ENCODE data around the gene TBC1D10B. TPM values are rescaled to one million over a fixed set of nuclear protein-coding genes. Genes with fewer than 3 reads are reported as not detected.
A peak's percentile ranks its signal among the peaks of the same experiment; 100 is the strongest.

Gene TBC1D10B
- polyA plus RNA-seq, 3 donors: 12.2 to 36.0 (median 13.8) TPM

DNA sequence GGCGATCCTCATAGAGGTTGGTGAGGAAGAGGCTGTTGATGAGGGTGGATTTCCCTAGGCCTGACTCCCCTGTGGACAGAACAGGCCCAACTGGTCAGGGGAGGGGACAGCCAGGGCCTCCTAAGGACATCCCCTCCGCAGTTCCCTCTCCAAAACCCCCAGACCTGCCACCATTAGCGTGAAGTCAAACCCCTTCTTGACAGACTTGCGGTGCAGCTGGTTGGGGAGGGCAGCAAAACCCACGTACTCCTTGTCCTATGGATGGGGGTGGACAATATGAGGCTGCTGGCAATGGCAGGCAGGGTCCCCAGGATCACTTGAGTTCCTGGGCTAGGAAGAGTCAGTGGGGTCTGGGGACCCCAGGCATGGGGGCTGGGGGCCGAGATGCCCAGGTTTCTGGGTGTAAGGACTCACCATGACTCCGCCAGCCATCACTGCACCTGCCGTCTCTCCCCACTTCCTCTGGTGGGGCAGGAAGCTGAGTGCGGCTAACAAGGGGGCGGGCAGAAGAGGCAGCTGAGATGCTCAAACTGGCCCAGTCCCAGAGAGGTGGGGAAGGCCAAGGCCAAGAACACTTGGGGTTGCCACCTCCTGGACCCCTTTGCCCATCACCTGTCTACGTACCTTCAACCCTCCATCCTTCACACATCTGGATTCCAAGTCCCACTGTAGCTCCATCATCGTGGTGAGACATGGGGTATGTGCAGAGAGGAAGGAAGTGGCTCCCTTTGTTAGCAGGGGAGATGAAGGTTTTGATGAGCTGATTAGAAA, 12.0 kb upstream of the TBC1D10B start, which contains the start of gene SEPTIN1:
TSS of gene SEPTIN1 (minus strand) at position 451 of the 771 bp plus-strand sequence. CDS start at position 432, 19 bp downstream.
- 16% methylated on average over 5 of the region's 12 CpGs for WGBS (ENCODE audit: insufficient coverage)
- no peak within 1 kb of the TSS for H3K4me2 ChIP-seq (replicated peaks; ENCODE audit: extremely low read depth, low read length, poor library complexity, severe bottlenecking)
- peaks cover 22 to 34% of the 10 kb centered on the region in 2 donors for H3K4me1 ChIP-seq (ENCODE audit: control insufficient read depth in 1 of 2, insufficient read depth in 2 of 2, low read length in 2 of 2)
- H3K36me3 ChIP-seq (replicated peaks in 1 of 2; ENCODE audit: control insufficient read depth in 1 of 2, insufficient read depth in 2 of 2, low read length in 2 of 2): no peaks in the 10 kb centered on the region
- H4K20me1 ChIP-seq (ENCODE audit: insufficient read depth, low read length): no peaks in the 10 kb centered on the region
- peak within 1 kb of the TSS; percentile 21 for H2AFZ ChIP-seq (ENCODE audit: insufficient read depth, low read depth, low read length, poor library complexity, severe bottlenecking)
- peaks cover 7% of the 10 kb centered on the region for H3K79me2 ChIP-seq (ENCODE audit: insufficient read depth, low read length)
- DNase-seq: no peak
- Mint-ChIP-seq H3K27me3 (ENCODE audit: low read depth in 3 of 3) (peaks cover 10 to 15% (median 13%) of the 10 kb centered on the region in 3 donors), H3K36me3 (no peaks in the 10 kb centered on the region), H3K4me3 (peak within 1 kb of the TSS; percentile 42 to 56), H3K9me3 (no peaks in the 10 kb centered on the region), H3K4me1 (peaks cover 25% of the 10 kb centered on the region), H3K27ac (peak within 1 kb of the TSS in 3 of 7 donors; percentile 28 to 36 (median 32))
- no peak within 1 kb of the TSS for H3K9ac ChIP-seq (ENCODE audit: insufficient read depth, low read length, poor library complexity, severe bottlenecking)
- H3K27ac ChIP-seq (ENCODE audit: low read depth in 1 of 2, low read length in 2 of 2): no peak within 1 kb of the TSS
- no peak within 1 kb of the TSS for H3K4me3 ChIP-seq (replicated peaks in 1 of 3; ENCODE audit: low read depth in 2 of 3, low read length in 3 of 3)
- no peaks in the 10 kb centered on the region for H3K9me3 ChIP-seq (replicated peaks in 1 of 2; ENCODE audit: control insufficient read depth in 1 of 2, insufficient read depth in 1 of 2, low read length in 2 of 2)
- intact Hi-C loops (cut with micrococcal nuclease): no loop called here
- H3K27me3 ChIP-seq (ENCODE audit: control insufficient read depth in 2 of 2, insufficient read depth in 2 of 2, low read length in 2 of 2): peaks cover 0 to 3% of the 10 kb centered on the region in 2 donors
- TF ChIP-seq, protein P1, sequence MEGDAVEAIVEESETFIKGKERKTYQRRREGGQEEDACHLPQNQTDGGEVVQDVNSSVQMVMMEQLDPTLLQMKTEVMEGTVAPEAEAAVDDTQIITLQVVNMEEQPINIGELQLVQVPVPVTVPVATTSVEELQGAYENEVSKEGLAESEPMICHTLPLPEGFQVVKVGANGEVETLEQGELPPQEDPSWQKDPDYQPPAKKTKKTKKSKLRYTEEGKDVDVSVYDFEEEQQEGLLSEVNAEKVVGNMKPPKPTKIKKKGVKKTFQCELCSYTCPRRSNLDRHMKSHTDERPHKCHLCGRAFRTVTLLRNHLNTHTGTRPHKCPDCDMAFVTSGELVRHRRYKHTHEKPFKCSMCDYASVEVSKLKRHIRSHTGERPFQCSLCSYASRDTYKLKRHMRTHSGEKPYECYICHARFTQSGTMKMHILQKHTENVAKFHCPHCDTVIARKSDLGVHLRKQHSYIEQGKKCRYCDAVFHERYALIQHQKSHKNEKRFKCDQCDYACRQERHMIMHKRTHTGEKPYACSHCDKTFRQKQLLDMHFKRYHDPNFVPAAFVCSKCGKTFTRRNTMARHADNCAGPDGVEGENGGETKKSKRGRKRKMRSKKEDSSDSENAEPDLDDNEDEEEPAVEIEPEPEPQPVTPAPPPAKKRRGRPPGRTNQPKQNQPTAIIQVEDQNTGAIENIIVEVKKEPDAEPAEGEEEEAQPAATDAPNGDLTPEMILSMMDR (IDR thresholded peaks at IDR 0.05): no peak

GRCh38 chr16:30381291-30382041, 11.2 kb upstream of the TBC1D10B start:
- Histone ChIP-seq H3K4me2 (replicated peaks; ENCODE audit: extremely low read depth, low read length, poor library complexity, severe bottlenecking) (no peak overlapping the region), H3K4me1 (ENCODE audit: control insufficient read depth in 1 of 2, insufficient read depth in 2 of 2, low read length in 2 of 2) (peaks cover 30 to 42% of the 10 kb centered on the region in 2 donors), H3K36me3 (replicated peaks in 1 of 2; ENCODE audit: control insufficient read depth in 1 of 2, insufficient read depth in 2 of 2, low read length in 2 of 2) (no peaks in the 10 kb centered on the region), H2AFZ (ENCODE audit: insufficient read depth, low read depth, low read length, poor library complexity, severe bottlenecking) (no peak overlapping the region), H3K9me3 (replicated peaks in 1 of 2; ENCODE audit: control insufficient read depth in 1 of 2, insufficient read depth in 1 of 2, low read length in 2 of 2) (no peaks in the 10 kb centered on the region), H3K4me3 (replicated peaks in 1 of 3; ENCODE audit: low read depth in 2 of 3, low read length in 3 of 3) (no peak overlapping the region), H4K20me1 (ENCODE audit: insufficient read depth, low read length) (no peaks in the 10 kb centered on the region), H3K79me2 (ENCODE audit: insufficient read depth, low read length) (peaks cover 7% of the 10 kb centered on the region), H3K27me3 (ENCODE audit: control insufficient read depth in 2 of 2, insufficient read depth in 2 of 2, low read length in 2 of 2) (peaks cover 0 to 3% of the 10 kb centered on the region in 2 donors), H3K27ac (ENCODE audit: low read depth in 1 of 2, low read length in 2 of 2) (no peak overlapping the region), H3K9ac (ENCODE audit: insufficient read depth, low read length, poor library complexity, severe bottlenecking) (no peak overlapping the region)
- no peaks in the 10 kb centered on the region for H3K36me3 Mint-ChIP-seq
- peaks cover 29% of the 10 kb centered on the region for H3K4me1 Mint-ChIP-seq
- H3K4me3 Mint-ChIP-seq: no peak overlapping the region
- peak overlapping the region in 1 of 7 donors; percentile 32 for H3K27ac Mint-ChIP-seq
- TF ChIP-seq, protein P1 (IDR thresholded peaks at IDR 0.05): no peak
- no peak for DNase-seq
- no CpG with 5 or more reads among the region's 13 CpGs for WGBS (ENCODE audit: insufficient coverage)
- H3K9me3 Mint-ChIP-seq: no peaks in the 10 kb centered on the region
- intact Hi-C loops (cut with micrococcal nuclease): loop anchor here in 1 of 2 donors (2.0 kb wide), 1 partner anchor 13 kb away; the partner anchor contains the start of gene ZNF48
- H3K27me3 Mint-ChIP-seq (ENCODE audit: low read depth in 3 of 3): peaks cover 10 to 15% (median 13%) of the 10 kb centered on the region in 3 donors
